Kidney capillary endothelial cell (primary cell): ENCODE results near the gene ARID5B.

ENCODE experiments used
- DNase-seq: peaks from one replicate; pipeline ENCODE4 v3.0.0-alpha.2; 2018; ENCODE audit warnings: low spot score

Gene ARID5B

DNA sequence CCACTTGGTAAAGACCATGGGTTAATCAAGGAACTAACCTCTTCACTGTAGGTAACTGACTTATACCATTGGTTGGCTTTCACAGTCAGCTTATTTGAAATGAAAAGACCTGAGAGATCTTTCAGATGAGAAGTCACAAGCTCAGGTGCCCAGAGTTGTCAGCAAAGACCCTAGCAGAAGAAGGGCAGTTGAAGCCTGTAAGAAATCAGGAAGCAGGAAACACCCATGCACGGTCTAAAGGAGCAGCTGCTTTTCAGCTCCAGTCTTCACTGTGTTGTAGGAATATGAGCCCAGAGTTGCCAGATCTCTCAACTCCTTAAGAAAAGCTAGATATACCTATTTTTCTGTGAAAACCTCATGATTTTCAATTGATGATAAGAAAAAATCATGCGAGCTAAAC lies 130.0 kb downstream of the ARID5B start:
- no peak for DNase-seq

GRCh38 chr10:62033125-62033524 lies 131.6 kb downstream of the ARID5B start:
- DNase-seq, result no peak

GRCh38 chr10:62034096-62034640 lies 132.7 kb downstream of the ARID5B start:
- DNase-seq, result no peak

DNA sequence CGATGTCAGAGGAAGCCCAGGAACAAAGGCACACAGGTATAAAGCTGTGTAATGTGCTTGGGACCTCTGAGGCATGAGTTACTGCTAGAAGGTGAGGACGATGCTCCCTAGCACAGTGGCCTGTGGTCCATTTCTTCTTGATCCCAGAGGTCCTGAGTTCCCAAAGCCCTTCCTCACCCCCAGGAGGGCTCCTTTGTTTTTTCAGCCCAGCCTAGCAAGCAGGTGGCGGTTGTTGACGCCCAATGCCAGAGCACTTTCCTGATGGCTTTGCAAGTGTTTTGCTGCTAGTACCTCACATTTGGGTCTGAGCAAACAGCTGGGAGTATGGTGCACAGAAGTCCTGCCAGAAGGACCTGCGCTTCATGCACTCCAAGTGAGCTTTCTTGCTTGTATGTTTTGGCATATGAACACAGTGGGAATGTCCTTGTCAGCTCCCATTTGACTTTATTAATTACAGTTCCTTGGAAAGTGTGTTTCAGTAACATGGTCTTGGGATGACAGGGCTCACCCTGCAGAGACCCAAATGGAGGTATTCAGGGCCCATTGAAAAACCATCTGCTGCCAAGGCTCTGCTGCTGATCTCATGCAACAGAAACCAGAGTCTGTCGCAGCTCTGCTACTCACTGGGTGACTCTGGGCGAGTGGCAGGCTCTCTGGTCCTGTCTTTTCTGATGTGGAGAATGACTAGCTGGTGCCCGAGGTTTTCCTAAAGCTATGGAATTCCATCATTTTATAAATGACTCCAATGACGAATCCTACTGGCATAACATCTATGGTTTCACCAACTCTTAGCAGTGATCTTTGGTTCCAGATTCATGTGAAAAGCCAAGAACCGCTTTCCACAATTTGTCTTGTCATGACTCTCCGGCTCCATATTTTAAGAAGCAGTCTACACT lies 134.9 kb downstream of the ARID5B start:
- no peak for DNase-seq

- no peak for DNase-seq
Observed at GRCh38 chr10:62037166-62037831, 135.8 kb downstream of the ARID5B start.

DNA sequence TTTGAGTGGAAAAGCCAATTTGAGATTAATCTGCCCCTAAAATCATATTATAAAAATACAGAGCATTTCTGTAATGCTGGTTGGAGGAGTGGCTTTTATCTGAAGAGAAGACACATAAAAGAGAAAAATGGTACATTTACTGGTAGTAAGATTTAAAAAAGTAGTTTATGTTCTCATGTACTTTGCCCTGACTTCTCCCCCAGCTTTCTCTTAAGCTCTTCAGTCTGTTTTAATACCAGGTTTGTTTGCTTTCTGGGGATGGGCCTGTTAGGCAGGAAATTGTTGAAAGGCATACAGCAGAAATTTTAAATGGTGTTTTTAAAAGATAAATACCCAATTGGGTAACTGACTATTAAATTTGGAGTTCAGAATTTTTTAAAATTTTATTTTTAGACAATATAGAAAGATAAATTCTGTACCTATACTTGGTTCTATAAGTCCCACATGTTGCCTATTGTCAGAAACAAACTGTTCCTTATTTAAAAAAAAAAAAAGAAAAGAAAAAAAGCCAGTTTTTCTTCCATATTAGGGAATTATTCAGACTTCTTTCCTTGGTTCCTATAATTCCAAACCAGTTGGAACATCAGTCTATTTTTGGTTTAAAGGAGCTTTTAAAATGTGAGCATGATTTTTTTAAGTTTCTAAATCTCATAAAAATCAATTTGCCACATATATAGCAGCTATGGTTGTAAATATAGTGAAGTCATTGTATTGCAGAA lies 136.6 kb downstream of the ARID5B start:
- DNase-seq, result no peak

DNA sequence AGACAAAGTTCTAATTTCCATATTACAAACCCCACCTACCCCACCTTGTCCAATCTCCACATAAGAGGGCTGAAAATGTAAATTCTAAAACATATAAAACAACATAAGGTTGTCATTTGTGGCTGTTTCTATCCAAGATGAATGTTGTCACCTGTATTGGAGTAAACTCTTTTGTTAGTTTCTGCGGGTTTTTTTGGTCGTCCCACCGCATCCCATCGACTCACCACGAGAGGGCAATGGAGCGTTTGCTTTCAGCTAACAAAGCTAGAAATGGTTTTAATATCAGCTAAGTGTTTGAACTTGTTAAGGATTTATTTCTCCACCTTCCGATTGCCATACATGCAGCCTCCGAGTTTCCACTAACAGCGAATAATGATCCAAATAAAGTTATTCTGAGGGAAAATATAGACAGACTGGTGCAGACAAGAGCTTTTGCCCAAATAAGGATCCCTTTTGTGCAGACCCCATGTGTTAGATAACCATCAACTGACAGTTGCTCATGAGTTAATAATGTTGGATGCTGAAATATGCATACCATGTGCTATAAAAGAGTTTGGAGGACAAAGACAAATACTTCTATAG lies 137.2 kb downstream of the ARID5B start:
- DNase-seq, result no peak

- DNase-seq, result no peak
Observed at GRCh38 chr10:62039954-62040353, 138.5 kb downstream of the ARID5B start.

GRCh38 chr10:62040881-62041280 lies 139.4 kb downstream of the ARID5B start:
- no peak for DNase-seq

DNA sequence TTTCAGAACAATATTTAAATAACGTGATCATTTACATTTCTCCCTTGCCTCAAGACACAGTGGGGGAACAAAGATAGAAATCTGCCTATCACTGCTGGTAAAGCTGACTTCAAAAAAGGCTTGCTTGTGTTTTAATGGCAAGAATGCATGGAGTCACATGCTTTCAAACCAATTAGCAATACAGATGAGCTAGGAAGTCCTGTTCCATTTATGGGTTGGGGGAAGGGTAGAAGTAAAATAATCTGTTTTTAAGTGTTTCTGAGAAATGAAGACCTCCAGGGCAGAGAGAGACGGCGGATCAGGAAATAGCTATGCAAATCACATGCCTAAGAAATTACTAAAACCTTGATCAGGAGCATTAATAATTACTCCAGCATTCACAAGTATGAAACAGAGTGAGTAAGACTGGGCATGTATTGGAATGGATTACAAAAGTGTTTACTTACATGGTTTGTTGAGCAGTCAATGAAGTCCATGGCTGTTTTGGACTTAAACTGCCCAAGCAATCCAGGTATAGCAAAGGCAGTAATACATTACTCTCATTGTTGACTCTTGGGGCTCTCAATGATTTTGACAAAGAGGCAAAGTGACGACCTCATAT lies 142.0 kb downstream of the ARID5B start:
- no peak for DNase-seq

GRCh38 chr10:62044566-62044965 lies 143.1 kb downstream of the ARID5B start:
- no peak for DNase-seq

DNA sequence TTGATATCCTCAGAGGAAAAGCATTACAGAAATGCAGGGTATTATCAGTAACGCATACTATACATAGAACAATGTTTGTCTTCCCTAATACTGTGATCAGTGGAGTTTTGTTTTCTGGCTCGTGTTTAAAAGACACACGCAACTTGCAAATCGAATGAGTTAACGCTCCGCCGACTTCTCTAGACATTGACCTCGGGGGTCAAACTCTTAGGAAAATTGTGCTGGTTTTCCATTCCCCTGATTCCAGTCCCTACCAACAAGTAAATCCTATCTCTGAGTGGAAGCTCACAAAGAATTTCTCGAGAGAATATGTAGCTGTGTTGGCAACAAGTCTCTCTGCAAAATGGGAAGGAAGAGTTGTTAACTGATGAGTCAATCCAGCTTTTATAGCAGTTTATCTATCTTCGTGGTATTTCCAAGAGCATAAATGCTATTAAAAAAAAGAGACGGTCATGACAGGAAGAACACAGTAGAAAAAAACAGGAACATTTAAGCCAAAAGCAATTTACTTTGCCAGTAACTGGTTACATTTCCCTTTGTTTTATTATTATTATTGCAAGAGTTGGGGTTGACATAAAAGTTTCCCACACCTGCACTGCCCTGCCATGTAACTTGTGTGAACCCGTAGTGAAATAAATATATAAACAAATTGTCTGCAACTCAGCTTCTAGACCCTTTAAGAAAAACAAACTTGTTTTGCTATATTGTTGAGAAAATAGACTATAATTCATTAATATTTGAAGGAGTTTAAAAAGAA lies 144.4 kb downstream of the ARID5B start:
- DNase-seq, result no peak

DNA sequence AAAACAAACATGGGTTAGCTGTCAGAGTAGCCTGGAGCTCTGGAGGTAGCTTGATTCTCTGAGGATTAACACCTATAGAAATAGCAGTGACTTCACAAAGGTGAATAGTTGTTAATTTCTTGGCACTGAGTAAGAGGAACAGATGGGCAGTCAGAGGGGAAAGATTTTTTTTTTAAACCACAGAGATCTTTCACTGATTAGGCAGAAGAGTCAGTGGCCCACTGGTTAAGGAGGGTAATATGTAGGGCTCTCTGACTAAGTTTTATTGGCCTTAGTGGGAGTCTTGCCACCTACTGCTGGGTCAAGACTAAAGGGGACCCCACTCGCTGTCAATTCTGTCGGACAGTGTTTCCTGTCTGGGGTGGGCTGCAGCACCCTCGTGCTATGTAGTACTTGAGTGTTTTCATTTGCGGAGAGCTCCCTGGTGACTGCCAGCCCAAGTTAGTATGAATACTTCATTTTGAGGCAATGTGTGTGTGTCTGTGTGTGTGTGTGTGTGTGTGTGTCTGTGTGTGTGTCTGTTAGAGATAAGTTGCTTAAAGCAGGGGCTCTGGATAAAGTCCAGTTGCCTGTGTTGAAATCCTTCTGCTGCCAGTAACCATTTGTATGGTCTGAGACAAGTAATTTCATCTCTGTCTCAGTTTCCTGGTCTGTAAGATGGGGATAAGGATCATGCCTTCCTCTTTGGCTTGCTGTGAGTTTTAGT lies 145.2 kb downstream of the ARID5B start:
- no peak for DNase-seq

DNA sequence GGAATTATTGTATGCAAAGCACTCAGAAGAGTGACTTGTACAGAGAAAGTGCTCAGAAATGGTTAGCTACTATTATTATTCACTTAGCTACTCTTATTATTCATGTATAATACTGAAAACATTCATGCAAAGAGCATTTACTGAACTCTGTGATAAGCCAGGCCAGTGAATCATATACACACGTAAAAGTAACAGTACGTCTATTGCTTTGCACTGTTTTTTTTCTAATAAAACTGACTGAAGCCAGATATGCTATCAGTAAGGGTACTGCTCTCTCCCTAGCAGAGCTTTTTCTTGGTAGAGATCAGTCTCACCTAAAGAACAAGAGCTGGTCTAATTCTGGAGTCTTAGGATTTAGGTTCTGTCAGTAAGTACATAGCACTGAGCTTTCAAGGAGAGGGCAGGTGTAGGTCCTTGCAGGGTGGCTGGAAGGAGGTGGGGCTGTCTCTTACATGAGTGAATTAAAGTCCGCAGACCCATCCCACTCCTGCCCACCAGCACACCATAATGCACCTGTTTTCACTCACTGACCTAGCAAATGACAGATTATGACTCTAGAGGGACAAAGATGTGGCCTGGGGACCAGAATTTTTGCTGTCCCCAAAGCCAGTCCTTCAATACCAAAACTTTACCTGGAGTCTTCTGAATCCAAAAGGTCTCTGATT lies 145.9 kb downstream of the ARID5B start:
- no peak for DNase-seq

DNA sequence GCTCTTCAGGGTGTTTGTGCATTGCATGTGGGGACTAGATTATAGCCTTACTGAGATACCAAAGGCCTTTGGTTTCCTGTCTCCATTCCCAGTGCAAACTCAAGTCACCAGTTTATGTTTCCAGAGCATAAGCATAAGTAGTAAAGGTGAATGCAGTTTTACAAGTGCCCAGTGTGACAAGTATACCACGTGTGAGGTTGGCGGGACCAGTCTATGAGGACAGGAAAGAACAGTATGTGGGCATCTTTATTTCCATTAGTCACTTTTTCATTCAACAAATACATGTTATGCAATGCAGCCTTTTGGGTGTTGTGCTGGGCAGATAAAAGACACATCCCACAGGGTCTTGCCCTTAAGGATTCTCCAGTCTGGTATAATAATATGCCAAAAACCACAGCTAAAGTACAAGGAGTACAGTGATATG lies 146.5 kb downstream of the ARID5B start:
- DNase-seq, result no peak

DNA sequence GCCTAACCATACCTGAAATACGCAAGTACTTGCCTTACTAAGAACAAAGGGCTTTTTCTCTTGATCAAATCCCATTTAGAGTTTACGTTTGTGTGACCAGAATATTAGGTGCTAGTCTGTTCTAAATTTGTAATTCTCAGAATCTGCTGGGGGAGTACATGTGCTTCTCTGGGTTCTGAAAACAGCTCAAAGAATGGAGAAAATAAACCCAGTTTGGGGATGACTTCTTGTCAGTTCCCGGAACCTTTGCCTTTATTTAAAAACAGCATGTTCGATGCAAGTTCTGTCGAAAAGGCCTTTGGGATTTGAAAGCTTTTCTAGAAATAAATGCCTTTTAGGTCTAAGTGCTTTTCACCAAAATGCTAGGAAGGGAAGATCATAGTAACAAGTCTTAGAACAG lies 147.0 kb downstream of the ARID5B start:
- DNase-seq, result no peak

GRCh38 chr10:62048919-62049623 lies 147.6 kb downstream of the ARID5B start:
- peak; percentile 88 for DNase-seq

DNA sequence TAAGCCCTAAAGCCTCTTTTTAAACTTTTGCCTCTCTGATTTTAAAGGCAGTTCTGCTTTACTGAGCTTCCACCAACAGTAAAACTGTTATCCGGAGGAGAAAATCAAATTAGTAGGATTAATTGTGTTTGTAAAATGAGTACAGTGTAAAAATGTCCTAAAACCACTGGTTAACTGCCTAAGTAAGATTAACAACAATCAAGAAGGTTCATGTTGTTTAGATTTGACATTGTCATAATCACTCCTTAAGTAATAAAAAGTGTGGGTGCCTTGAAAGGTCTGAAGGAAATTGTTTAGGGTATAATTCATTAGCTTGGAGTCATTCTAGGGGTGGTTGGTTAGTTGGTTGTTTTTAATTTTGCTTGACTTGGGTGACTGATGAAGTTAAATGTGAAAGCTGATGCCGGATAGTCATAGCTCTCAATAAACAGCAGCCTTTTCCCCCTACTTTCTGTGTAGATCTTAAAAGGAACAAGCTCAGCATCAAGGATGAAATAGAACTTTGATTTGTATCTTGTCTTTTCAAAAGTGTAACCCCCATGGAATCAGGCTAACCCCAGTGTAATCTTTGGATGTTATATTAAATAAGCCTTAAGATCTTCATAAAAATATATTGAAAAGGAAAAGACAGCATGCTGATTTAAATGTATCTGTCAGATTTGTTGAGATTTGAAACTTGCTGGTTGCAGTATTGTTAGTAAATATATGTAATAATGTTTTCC lies 148.3 kb downstream of the ARID5B start:
- DNase-seq, result no peak
